Stimulated activated CD4-positive, alpha-beta T cell treated with anti-CD3 and anti-CD28 coated beads, Interleukin-2, amount 100 ng/mL, for 4 hours (primary cell): Measurements from ENCODE around the gene PLA1A.

ENCODE experiments used
- DNase-seq: peaks from one replicate; pipeline ENCODE4 v3.0.0-alpha.2; 2020; ENCODE audit warnings: low read depth

PLA1A gene

DNA sequence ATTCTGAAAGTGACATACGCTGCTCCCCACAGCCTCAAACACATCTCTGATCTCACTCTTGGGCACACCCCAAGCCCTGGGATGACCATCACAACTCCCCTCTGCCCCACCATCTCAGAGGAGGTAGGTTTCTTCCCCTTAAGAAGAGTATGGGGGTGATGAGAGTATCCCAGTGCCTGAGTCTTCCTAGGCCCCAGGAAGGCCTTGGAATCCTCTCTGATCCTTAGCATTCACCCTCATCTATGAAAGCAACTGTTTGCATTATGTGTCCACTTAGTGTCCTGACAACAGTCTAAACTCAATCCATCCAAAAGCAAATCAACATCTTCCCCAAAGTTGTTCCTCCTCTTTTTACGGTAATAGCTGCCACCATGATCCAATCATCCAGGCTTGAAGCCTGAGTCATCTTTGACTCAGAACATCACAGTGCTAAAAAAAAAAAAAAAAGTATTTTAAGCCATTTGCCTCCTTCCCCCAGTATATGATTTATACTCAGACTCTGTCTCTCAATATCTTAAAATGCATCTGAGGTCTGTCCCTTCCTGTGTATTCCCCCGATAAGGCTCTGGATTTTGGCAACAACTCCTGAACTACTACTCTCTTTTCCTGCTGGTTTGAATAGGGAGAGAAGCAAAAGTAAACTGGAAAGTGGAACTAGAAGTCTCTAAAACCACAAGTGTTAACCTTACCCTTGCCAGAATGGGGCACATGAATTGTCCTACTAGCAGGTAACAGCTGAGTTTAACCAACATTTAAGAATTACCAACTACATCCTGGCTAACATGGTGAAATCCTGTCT, 40.2 kb downstream of the PLA1A start:
- DNase-seq: no peak

DNA sequence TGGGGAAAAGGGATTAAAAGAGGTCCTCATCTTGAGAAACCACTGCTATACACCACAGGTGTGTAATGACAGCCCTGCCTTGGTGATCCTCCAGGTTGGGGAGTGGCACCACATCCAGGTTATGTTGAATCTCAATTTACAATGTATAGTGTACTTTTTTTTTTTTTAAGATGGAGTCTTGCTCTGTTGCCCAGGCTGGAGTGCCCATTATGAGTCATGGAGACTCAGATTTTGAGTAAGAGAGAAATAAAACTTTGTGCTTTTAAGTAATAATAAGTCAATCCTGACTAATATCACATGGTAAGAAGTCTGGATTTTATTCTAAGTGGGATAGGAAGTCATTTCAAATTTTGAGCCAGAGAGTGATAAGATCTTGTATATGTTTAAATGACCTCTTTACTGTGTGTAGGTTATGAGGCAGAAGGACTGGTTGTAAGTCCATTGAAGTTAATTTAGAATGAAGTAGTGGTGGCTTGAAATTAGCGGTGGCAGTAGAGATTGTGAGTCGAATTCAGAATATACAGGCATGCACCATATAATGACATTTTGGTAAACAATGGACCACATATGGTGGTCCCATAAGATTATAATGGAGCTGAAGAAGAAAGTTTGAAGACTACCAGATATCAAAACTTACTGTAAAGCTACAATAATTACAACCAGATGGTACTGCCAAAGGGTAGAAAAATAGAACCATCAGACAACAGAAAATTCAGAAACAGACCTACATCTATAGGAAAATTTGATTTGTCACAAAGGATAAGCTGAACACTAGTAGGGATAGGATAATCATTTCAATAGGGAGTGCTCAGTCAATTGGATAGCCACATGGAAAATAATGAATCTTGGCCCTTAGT, 42.0 kb downstream of the PLA1A start:
- no peak for DNase-seq

DNA sequence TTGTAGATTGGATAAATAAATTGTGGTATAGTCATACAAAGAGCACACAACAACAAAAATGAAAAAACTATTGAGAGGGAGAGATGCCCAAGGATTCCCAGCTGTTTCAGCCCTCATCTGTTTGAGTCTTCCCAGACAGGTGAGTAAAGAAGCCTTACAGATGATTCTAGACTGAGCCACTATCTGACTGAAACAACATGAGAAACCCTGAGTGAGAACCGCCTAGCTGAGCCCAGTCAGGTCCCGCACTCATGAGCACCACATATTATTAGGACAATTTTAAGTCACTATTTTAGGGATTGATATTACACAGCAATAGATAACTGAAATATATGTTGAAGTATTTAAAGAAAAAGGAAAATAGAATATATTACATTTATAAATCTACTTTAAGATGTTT, 43.7 kb downstream of the PLA1A start:
- no peak for DNase-seq

DNA sequence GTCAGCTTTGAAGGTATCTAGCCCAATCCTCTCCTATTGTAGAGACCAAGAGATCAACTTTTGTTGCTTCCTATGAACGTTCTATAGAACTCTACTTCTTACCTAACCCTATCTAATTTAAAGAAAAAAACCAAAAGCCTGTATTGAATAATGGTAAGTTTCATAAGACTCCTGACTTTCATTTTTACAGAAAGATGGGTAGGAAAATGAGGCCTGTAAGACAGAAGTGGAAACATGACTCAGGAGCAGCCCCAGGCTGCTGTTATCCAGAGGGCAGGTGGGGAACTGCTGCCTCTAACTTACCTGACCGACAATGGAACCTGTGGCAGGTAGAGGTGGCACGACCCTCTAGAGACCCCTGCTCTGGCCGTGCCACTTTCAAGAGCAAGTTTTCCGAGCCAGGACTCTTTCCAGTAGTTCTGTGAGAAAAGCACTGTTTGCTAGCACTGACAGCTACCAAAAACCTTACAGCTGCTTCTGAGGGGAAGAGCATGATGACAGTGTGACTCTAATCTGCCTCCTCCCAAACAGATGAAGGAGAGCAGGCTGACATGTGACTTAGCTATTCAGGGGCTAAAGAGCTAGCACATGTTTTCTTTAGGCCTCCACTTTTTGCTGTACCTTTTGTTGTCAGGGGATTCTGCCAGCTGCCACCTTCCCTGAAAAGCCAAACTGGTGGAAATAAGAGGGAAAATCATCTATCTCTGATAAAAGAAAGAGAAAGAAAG, 45.2 kb downstream of the PLA1A start:
- DNase-seq: no peak

DNA sequence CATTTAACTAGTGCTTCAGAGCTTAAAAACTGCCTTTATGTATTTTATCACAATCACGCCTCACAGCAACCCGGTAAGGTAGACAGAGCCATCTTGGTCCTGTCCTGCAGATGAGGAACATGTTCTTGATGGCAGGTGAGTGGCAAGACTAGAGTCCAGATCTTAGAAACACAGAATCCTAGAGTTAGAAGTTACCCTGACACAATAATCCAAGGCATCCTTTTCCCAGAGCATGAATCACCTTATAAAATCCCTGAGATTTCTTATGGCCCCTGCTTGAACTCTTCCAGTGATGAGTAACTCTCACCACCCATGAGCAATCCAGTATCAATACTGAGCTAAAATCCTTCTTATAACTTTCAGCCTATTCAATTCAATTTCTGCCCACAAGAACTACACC, 45.8 kb downstream of the PLA1A start:
- DNase-seq: no peak

DNA sequence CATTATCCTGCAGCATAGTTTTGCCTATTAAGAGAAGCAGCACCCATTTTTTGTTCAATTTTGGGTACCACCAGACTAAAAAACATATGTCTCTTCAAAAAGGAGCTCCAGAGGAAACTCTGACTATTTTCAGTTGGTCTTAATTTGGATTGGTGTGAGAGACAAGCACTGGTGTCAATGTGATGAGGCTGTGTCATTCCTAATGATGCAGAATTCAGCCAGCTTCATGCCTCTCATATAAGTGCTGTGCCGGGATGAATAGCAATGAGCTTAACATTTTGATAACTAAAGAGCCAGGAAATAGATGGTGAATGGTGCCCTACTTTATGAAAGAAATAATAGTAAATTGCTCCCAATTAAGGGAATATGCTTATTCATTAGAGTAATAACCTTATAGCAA, 46.8 kb downstream of the PLA1A start:
- no peak for DNase-seq

DNA sequence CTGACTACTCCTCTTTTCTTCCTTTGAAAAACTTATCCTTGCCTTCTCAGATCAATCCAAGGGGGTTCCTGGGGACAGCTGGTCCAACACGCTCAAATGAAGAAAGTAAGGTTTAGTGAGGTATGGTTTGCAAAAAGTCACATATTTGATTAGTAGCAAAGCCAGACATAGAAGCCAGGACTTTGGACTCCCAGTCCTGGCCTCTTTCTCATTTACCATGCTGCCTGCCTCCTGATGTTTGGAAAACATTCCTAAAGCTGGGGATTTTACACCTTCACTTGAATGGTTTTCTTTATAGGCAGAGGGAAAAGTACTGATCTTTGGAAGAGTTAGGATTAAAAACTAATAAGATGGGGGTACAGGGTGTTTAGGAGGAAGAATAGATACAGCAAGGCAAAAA, 48.1 kb downstream of the PLA1A start:
- no peak for DNase-seq

DNA sequence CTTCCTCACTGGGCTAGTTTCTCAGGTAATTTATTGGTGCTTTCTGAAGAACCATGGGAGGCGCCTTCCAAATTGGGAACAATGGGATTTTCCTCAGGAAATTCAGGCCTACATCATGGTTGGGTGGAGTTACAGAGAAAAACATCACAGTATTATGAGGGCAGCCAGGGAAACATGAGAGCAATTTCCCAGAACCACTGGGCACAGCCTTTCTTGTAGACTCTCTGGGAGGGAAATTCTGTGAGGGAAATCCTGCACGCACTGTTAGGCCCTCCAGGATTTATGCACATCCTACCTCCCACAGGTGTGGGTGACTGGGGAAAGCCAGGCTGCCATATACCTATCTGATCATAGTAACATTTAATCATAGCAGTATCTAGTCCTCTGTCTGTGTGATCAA, 49.5 kb downstream of the PLA1A start:
- no peak for DNase-seq

DNA sequence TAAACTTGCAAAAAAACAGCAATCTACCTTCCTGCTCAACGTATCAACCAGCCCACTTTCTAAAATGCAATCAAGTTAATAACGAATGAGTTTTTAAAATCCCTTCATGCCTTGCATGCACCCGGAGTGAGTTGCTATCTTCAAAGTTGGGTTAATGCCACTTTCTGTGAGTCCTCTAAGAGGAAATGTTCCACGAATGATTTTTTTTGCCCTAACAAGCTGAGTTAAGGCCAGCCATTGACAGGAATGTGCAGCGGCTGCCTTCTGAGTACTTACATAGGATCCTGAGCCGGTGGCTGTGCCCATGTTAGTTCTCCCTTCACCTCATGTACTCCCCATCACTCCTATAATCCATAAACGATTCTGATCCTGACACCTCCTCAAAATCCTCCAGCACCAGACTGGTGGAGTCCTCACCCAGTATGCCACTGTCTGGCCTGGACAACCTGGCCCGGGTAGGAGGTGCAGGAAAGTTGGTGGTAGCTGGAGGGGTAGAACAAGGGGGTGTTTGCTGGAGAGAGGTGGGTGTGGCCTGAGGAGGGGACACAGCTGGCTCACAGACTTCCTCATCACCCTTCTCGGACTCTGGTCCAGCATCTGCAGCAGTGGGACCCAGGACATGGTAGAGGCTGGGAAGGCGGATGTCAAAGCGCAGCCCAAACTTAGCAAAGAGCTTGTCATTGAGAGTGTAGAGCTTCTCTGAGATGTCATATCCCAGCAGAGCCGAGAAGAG, 50.3 kb downstream of the PLA1A start:
- no peak for DNase-seq

DNA sequence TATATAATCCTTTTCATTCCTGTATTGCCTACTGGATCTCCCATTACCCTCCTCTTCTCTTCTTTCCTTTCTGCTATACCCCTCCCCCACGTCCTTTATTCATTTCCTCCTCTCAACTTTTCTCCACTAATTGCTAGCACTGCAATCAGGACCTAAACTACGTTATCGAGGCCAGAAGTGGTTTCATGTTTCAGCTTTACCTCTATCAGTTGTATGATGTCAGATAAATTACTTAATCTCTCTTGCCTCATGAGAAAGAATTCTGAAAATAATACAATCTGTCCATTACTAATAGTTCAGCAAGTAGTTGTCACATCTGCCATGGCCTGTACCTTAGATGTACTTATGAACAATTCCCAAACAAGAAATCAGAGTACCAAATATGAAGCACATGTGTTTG, 52.1 kb downstream of the PLA1A start:
- DNase-seq: no peak

DNA sequence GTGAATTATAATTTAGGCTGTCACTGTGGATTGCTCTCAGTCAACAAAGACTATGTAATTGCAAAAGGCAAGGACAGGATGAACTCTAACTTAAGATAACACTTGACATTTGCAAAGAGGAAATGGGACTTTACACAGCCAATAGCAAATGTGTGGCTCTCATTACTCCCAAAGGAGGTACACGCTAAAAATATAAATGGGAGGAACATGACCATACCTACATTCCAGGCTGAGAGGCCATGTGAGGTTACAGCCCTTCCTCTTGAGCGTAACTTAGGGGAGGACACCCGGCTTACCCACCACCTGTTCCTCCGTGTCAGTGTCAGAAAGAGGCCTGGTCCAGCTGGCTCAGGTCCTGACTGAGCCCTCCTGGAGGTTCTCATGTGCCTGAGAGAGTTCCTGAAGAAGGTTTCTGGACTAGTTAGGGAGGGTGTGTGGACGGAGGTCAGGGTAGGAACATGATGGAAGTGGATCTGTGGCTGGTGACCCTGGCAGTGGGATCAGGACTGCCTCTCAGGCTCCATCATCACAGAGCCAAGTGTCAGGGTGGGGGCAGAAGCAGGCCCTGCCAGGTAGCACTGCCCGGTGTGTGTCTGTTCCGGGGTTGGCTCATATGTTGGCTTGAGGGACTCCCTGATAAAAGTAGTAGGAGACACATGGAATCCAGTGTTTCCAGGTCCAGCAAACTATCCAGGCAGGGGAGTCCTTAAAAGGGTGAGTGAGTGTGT, 54.8 kb downstream of the PLA1A start:
- no peak for DNase-seq

DNA sequence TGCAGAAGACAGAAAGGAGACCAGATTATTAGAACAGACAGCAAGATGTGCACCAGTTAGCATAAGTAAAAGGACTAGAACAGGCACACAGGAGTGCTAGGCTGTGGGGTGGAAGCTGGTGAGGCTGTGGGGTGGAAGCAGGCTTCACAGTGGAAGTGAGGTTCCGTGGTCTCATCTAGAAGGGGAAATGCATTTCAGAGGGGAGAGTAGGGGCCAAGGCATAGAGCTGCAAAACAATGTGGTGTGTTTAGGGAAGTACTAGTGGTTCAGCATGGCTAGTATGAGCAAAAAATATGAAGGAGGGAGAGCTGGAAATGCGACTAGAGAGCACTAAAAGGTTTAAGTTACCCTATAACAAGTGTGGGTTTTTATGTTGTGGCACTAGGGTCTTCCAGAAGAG, 56.2 kb downstream of the PLA1A start:
- DNase-seq: no peak

DNA sequence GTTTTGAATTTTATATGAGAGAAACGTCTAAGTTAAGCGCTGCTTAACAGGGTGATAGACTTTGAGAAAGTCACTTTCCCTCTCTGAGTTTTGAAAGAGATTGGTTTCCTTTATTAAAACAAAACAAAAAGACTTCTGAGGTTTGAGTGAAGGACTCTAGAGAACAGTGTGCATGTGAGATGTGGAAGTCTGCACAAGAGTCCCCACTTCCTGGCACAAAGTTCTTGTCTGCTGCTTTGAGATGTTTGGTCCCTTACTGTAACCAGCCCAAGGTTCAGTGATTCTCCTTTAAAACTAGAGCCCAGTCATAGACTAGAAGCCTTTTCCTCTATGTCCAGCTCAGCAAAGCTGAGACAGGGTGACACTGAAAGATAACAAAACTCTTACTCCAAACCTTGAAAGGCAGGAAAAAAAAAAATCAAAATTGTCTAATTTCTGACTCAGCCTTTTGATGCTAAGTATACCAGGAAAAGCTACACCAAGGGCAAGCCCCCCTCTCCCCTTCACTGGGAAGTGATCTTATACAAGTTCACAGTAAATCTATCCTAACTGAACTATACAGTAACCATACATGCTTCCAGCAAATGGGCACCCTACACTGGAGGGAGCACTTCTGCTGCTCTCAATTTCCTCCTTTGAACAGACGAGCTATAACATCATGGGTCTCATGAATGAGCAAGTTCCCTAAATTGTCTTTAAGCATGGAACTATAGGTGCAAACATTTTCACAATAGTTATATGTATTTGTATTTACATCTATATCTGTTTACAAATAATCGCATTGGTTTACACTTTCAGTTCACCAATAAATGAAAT, 60.4 kb downstream of the PLA1A start:
- no peak for DNase-seq

DNA sequence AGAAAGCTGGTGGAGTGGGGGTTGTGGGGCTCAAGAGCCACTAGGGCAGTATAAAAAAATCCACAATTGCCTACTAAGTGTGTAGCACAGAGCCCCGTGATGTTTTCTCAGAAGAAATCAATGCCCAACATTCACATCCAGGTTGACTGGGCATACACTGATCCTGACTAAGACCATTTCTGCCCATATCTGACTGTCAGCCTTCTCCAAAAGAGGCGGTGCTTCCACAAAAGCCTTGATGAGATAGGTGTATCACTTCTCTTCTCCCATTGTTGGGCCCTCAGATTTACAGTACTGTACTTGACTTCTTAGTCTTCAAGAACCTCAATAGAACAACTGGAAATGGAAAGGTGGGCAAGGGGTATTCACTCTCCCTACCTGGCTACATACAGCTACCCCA, 61.3 kb downstream of the PLA1A start:
- no peak for DNase-seq

DNA sequence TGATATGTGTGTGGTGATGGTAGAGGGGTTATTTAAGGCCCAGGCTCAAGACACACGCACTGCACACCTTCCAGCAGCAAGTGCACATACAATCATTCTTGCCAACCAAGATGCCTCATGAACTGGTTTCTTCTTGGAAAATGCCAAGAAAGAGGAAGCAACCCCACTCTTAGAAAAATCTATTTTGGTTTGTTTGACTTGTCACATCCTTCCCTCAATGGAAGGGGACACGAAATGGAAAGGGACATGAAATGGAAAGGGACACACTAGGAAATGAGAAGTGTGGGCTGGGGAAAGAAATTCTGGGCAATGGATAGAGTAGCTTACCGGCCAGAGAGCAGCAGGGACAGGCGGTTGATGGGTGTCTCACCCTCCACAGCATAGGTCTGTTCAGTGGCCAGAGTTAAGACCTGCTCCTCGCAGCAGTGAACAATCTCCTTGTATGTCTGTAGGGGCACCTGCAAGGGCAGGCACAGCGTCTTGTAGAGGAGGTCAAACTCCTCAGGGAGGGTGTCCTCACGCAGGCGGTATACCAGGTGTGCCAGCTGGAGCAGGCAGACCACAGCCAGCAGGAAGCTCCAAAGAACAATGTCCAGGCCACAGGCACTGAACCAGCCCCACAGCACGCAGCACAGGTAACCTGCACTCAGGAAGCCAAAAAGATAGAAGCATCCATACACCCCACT, 62.1 kb downstream of the PLA1A start:
- no peak for DNase-seq

DNA sequence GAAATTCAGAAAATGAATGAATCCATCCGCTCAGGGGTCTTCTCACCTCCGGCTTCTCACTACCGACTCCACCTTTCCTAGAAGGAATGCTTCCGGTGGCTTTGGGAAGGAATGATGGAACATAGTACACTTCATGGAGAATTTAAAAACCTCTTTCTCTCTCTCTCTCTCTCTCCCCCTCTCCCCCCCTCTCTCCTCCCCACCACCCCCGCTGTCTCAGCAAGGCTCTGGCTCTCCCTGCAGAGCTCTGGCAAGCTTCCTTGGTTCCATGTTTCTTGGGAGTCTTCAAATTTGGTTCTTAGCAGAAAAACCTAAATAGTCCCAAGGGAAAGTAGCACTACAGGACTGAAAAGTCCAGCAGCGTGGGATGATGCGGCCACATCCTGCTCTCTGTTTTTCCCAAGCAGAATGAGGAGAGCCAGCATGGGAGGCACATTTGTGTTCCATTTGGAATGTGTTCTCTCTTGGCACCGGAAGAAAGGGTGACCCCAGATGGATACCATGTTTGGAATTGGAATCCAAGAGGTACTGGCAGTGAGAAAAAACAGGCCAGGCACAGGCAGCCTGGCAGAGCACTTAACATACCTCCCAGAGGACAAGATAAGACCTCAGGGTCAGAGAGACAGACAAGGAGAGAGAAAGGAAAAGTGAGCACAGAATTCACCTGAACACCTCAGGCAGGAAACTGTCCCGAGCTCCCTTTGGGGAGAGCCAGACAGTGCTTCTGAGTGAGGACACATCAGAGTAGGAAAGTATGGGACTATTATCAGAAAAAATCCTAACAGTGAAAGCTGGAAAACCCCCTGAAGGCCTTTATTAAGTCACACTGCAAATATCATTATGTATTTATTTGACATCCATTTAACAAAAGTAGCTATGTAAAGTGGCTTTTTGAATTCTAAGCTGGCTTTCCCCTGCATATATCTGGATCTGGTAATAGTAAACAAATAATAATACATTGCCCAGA, 63.1 kb downstream of the PLA1A start, which contains the start of gene POPDC2:
Gene POPDC2, minus strand, starts transcription at position 116 of the 967 bp plus-strand sequence. CDS start 166 bp downstream, outside the sequence.
- no peak for DNase-seq

DNA sequence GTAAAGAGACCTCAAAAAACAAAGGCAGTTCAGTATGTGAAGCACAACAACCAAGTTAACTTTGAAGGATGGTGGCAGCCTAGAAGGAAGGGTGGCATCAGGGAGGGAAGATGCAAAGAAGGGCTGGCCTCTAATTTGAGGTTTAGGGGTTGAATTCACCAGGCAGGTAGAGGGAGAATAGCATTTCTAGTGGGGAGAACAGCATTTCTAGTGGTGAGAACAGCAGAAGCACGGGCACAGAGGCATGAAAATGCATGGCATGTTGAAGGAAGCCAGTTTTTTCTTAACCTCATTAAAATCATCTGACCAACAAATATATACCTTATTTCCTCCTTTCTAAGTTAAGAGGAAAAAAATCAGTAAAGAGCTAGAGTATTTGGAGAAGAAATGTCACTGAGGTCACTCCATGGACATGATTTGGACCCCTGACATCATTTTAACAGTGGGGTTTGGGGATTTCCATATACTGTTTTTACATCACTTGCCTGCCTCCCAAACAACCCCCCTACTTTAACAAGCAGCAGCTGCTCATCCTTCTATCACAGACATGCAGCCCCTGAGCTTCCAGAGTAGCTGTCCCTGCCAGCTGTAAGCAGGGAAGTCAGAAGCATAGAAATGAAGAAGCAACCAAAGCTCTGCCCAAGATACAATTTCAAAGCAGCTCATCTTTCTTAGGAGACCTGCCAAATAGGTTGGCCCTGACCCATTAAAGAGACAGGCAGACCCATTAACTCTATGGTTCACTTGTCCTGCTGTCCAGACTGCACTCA, 65.1 kb downstream of the PLA1A start:
- no peak for DNase-seq

DNA sequence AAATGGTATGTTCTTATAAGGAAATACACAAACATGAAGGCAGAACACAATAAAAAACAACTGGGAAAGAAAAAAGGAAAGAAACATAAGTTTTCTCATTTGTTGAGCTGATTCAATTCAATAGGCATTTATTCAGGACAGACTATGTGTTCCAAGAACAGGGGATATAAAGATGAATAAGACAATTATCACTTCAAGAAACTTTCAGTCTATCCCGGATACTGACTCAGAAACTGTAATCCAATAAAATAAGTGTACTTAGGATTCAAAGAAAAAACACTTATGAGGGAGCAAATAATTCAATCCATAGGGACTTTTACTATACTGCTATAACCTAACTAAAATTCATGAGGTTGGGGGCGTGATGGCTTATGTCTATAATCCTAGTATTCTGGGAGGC, 66.2 kb downstream of the PLA1A start:
- no peak for DNase-seq
